Psoas muscle (tissue), 8 donors: ENCODE results near the gene RRBP1. TPM values are rescaled to one million over a fixed set of nuclear protein-coding genes. Genes with fewer than 3 reads are reported as not detected.

ENCODE experiments used
- ATAC-seq, 4 donors: fragments of 200-7000 bp; cut with Tn5 transposase; one replicate each; pipeline ENCODE4 v1.9.1; 2020; ENCODE audit warnings: moderate library complexity in 3 of 4, mild to moderate bottlenecking in 2 of 4
- DNase-seq, 2 donors: peaks; one replicate each; pipeline ENCODE4 v3.0.0-alpha.2; 2020
- H3K27ac ChIP-seq: fragments of 200-600 bp; one replicate; pipeline ENCODE4 v1.8.0; 2022
- H3K27me3 ChIP-seq, 3 donors: fragments of 200-600 bp in 1 of 3; one replicate each; pipeline versions ENCODE4 v1.6.1 to v1.8.0; 2013 to 2022; ENCODE audit warnings: low read length in 2 of 3, mild to moderate bottlenecking in 2 of 3, moderate library complexity in 1 of 3; ENCODE audit not compliant: insufficient read depth in 3 of 3
- H3K36me3 ChIP-seq, 2 donors: fragments of 200-600 bp in 1 of 2; one replicate each; pipeline versions ENCODE4 v1.6.1 to v1.8.0; 2013 to 2022; ENCODE audit warnings: low read depth in 1 of 2, mild to moderate bottlenecking in 1 of 2, moderate library complexity in 1 of 2; ENCODE audit not compliant: insufficient read depth in 1 of 2
- H3K4me1 ChIP-seq: fragments of 200-600 bp; one replicate; pipeline ENCODE4 v1.8.0; 2022
- H3K4me3 ChIP-seq: fragments of 200-600 bp; one replicate; pipeline ENCODE4 v1.8.0; 2022; ENCODE audit warnings: mild to moderate bottlenecking
- H3K9me3 ChIP-seq: fragments of 200-600 bp; one replicate; pipeline ENCODE4 v1.8.0; 2022
- WGBS, 3 donors: extraction: QIAGEN DNeasy Blood & Tissue Kit; methylation state at CpG; one replicate each; pipeline versions ENCODE4 v1.1.6 to v1.1.7; 2013; 5-methylcytosine and 5-hydroxymethylcytosine counted together
- intact Hi-C, 2 donors: fragments of 100-400 bp; cut with DNase I; formaldehyde crosslinking; loops; one replicate each; pipeline versions ENCODE4 v1.11.0 to v1.14.2; 2022
- polyA plus RNA-seq, 3 donors: library from polyadenylated mRNA; stranded (reverse); fragments of 200-250 nt; gene quantifications; one replicate each; pipeline ENCODE4 v1.2.3, GENCODE V29; 2013
- total RNA-seq, 4 donors: library from RNA; stranded (reverse); fragmentation: NEBNext Ultra II Directional in 2 of 4; extraction: Animal tissue kit (Norgen Biotek cat#: 25700) in 2 of 4; gene quantifications; one replicate each; pipeline versions ENCODE4 v1.2.1 to v1.2.4, GENCODE V29; 2021 to 2023
- TF ChIP-seq, protein P1 (sequence below): fragments of 200-600 bp; IDR thresholded peaks from one replicate; pipeline ENCODE4 v1.8.0; 2022; ENCODE audit warnings: antibody characterized with exemption
- donor health status: healthy with polysubstance abuse.
- donor health status: DM: no; HTN: no; CAD: no; lungs with moderate emphysema.
- donor health status: Bipolar disorder and iron deficiency.
- donor health status: healthy.
- donor health status: DM: yes; HTN: yes; CAD: no.
- donor health status: DM: no; HTN: no; CAD: no.
- donor health status: DM: no; HTN: no; CAD: no.
- donor health status: DM: yes; HTN: yes; CAD: no.

RRBP1 gene
- total and polyA plus RNA-seq, 7 donors = 14.2 to 40.8 (median 21.8) TPM

DNA sequence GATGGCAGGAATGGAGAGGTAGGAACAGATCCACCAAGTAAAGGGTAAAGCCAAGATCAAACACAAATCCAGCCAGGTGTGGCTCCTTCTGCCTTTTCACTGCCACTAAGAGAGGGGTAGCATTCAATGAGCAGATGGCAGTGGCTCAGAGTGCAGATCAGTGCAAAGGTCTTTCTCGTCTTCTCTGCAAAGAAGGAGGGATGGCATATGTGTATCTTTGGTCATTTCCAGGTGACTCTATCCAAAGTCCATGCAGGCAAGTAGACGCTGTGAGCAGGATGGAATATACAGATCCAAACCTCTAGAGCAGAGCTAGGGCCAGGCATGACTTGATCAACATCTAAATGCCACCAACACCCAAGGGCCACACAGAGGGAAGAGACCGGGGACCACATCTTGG, 24.6 kb upstream of the RRBP1 start:
- TF ChIP-seq, protein P1, sequence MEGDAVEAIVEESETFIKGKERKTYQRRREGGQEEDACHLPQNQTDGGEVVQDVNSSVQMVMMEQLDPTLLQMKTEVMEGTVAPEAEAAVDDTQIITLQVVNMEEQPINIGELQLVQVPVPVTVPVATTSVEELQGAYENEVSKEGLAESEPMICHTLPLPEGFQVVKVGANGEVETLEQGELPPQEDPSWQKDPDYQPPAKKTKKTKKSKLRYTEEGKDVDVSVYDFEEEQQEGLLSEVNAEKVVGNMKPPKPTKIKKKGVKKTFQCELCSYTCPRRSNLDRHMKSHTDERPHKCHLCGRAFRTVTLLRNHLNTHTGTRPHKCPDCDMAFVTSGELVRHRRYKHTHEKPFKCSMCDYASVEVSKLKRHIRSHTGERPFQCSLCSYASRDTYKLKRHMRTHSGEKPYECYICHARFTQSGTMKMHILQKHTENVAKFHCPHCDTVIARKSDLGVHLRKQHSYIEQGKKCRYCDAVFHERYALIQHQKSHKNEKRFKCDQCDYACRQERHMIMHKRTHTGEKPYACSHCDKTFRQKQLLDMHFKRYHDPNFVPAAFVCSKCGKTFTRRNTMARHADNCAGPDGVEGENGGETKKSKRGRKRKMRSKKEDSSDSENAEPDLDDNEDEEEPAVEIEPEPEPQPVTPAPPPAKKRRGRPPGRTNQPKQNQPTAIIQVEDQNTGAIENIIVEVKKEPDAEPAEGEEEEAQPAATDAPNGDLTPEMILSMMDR = no peak

DNA sequence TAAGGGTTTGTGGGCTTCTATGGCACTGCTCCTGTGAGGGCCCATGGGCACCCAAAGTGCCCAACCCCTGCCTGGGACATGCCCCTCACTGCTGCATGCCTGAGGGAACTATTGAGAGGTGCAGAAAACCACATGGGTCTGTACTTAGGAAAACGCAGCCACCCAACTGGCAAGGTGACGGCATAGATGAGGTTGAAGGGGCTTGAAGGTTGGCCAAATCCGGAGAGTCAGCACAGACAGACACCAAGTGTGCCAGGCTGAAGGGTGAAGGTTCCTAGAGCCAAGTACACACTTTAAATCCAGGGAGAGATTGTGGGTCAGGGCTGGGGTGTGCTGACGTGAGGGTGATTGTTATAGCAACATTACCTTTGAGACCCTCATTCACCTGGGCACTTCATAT, 23.9 kb upstream of the RRBP1 start:
- H3K4me3 ChIP-seq = no peak overlapping the region
- no peaks in the 10 kb centered on the region for H3K36me3 ChIP-seq
- no peak overlapping the region for H3K27ac ChIP-seq
- no peaks in the 10 kb centered on the region for H3K4me1 ChIP-seq
- H3K9me3 ChIP-seq = no peaks in the 10 kb centered on the region
- no peaks in the 10 kb centered on the region for H3K27me3 ChIP-seq
- intact Hi-C loops = loop anchor here in 1 of 2 donors (5.0 kb wide), 1 partner anchor 71 kb away; no protein-coding TSS in a partner anchor
- TF ChIP-seq, protein P1 = no peak
- WGBS, 3 donors = 74 to 96% (median 91%) methylated on average over 4 of the region's 4 CpGs
- DNase-seq = no peak
- no peak for ATAC-seq

More for the DNA sequence above, 24.6 kb upstream of the RRBP1 start:
- no peak overlapping the region for H3K4me3 ChIP-seq
- H3K4me1 ChIP-seq = no peaks in the 10 kb centered on the region
- no peaks in the 10 kb centered on the region for H3K9me3 ChIP-seq
- 66 to 97% (median 90%) methylated on average over 3 of the region's 3 CpGs for WGBS, 3 donors
- no peak for ATAC-seq
- H3K27ac ChIP-seq = no peak overlapping the region
- H3K36me3 ChIP-seq = no peaks in the 10 kb centered on the region
- intact Hi-C loops = loop anchor here in 1 of 2 donors (5.0 kb wide), 1 partner anchor 71 kb away; no protein-coding TSS in a partner anchor
- no peak for DNase-seq
- no peaks in the 10 kb centered on the region for H3K27me3 ChIP-seq

DNA sequence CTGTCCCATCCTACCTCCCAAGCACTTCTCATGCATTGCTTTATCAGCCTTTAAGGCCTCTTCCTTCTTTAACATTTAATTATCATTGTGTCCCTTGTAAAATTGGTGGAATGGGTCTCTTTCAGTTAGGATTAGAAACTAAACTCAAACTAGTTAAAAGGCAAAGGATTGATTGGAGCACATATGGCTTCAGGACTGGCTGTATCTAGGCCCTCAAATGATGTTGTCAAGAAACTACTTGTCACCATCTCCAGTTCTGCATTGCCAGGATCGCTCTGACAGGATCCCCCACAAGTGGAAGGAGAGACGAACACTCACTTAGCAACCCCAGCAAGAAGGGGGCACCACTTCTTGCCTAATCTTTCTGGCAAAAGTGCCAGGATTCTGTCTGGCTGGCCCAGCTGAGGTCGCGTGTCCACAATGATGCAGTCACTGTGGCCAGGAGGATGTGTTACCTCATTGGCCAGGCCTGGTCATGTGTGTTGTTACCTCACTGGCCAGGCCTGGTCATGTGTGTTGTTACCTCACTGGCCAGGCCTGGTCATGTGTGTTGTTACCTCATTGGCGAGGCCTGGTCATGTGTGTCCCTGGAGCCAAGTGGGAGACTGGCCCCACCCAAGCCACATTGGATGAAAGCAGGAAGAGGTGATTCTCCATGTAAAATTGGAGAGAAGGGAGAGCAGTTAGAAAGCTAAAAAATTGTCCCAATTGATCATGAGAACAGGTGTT, 22.7 kb upstream of the RRBP1 start:
- WGBS, 3 donors = 96 to 99% (median 98%) methylated on average over 5 of the region's 5 CpGs
- no peak overlapping the region for H3K27ac ChIP-seq
- DNase-seq = no peak
- TF ChIP-seq, protein P1 = no peak
- H3K27me3 ChIP-seq = no peaks in the 10 kb centered on the region
- no peak overlapping the region for H3K4me3 ChIP-seq
- H3K36me3 ChIP-seq = no peaks in the 10 kb centered on the region
- ATAC-seq = no peak
- H3K9me3 ChIP-seq = no peaks in the 10 kb centered on the region
- no peaks in the 10 kb centered on the region for H3K4me1 ChIP-seq
- intact Hi-C loops = loop anchor here in 1 of 2 donors (5.0 kb wide), 1 partner anchor 73 kb away; no protein-coding TSS in a partner anchor

DNA sequence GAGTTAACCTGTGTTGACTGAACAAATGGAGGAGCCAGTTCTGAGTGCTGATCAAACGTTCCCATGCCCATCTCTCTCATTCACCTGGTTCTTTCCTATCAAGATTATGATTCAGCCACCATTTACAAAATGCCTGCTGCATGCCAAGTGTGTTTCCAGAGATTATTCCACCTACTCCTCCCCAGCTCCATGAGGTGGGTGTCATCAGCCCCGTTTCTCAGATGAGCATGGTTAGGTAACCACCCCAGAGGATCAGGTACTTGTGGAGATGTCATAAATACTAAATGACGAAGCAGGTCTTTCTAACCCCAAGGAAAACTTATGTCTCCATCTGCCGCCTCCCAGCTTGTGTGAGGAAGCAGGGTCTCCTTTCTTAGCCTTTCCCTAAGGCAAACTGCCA, 19.8 kb upstream of the RRBP1 start:
- ATAC-seq = no peak
- Histone ChIP-seq H3K27ac (no peak overlapping the region), H3K27me3 (no peaks in the 10 kb centered on the region), H3K9me3 (no peaks in the 10 kb centered on the region), H3K4me1 (no peaks in the 10 kb centered on the region), H3K4me3 (no peak overlapping the region), H3K36me3 (no peaks in the 10 kb centered on the region)
- TF ChIP-seq, protein P1 = no peak
- 84 to 86% (median 84%) methylated on average over 4 of the region's 4 CpGs for WGBS, 3 donors
- intact Hi-C loops = no loop called here
- DNase-seq = no peak

DNA sequence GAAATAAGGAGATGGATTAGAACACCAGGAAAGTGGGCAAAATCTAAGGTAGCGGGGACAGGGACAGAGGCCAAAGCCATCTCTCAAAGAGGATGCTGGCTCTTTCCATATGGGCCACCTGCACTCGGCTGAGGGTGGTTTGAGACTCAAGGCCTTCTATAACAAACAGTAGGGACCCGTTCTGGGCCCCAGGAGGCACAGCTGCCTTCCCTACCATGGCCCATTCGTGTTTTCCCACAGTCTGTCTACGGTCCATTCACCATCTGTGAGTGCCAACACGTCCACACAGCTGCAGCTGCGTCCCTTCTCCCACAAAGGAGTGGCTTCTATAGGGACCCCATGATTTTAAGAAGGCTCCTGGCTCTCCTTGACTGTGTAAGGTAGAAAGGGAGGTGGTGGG, 18.6 kb upstream of the RRBP1 start:
- DNase-seq = no peak
- TF ChIP-seq, protein P1 = no peak
- 79 to 91% (median 89%) methylated on average over 7 of the region's 7 CpGs for WGBS, 3 donors
- Histone ChIP-seq H3K36me3 (no peaks in the 10 kb centered on the region), H3K9me3 (no peaks in the 10 kb centered on the region), H3K27me3 (no peaks in the 10 kb centered on the region), H3K27ac (no peak overlapping the region), H3K4me3 (no peak overlapping the region), H3K4me1 (no peaks in the 10 kb centered on the region)
- intact Hi-C loops = no loop called here
- no peak for ATAC-seq
